ENCODE results near the gene C1QTNF2.
A peak's percentile ranks its signal among the peaks of the same experiment; 100 is the strongest.

The C1QTNF2 gene, protein sequence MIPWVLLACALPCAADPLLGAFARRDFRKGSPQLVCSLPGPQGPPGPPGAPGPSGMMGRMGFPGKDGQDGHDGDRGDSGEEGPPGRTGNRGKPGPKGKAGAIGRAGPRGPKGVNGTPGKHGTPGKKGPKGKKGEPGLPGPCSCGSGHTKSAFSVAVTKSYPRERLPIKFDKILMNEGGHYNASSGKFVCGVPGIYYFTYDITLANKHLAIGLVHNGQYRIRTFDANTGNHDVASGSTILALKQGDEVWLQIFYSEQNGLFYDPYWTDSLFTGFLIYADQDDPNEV
- total RNA-seq = 0 reads per million in 3 experiments

DNA sequence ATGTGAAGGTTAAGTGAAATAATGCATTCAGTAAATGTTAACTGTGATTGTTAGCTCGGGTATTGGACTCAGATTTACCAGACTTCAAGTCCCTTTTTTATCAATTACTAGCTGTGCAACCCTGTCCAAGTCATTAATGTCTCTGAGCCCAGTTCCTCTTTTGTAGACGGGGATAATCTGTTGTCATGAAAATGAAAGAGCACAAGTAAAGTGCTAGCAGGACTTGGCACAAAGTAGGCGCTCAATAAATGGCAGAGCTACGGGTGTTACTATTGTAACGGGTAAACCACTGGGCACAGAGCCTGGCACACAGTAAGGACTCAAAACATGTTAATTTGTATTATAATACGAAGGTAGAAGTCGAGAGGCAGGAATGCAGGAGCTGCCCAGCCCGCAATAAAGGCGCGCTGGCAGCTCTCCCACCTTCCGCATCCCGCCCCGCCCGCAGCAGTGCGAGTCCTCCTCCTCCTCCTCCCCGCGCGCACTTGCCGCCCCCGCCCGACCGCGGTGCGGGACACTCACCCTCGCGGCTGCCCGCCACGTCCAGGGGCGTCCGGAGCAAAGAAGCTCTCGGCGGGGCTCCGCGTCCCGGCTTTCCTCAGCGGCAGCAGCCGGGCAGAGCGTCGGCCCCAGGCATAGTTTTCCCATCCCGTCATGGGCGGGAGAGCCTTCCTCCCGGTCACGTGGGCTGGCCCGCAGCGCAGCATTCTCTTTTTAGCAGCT, at the start of gene C1QTNF2:
TSS of gene C1QTNF2 (minus strand) at position 637 of the 723 bp plus-strand sequence. CDS start 15,615 bp downstream, outside the sequence.
- DNase-seq = no peak

DNA sequence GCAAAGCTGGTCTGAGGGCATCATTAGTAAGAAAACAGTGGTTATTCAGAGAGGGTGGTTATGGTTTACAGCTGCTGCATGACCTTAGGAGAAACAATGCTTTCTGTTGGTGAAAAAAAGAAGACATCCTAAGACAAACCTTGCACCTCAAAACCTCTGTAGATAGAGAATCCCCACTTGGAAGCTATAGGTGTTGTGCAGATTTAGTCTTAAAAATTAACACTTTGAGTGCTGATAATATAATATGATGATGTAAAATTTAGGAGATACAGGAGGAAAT, 49.8 kb upstream of the C1QTNF2 start:
- no peak for DNase-seq

DNA sequence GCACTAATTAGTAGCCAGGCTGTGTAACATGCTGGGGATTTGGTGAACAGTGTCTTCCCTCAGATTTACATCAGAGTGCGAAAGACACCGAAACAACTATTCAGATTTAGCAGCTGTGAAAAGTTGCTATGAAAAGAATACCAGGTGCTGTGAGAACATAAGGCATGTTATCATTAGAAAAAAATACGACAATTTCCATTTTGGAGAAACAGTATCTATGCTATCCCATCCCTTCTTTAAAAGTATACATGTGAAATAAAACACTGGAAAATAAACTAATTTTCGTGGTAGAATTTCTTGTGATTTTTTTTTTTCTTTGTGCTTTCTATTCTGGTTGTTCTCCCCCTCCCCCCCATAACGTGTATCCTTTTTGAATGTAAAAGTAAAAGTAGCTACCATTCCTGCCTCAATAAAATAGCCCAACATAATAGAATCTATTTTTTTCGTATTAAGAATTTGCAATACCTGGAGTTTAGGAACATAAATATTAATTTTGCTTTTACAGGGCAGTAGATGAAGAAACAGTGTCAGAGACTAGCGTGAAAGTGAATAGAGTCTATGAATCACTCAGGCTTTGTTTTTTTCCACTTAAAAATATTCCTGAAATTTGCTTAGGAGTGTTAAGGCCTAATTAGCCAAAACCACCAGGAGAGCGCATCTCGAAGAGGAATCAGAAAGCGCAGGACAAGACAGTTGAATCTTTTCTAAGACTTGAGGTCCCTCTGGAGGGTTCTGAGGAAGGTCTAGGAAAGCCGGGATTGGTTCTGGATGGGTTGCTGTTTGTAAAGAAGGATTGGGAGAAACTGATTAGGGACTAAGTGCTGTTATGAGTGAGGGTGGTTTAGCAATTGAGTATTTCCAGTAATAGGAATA, 49.3 kb upstream of the C1QTNF2 start:
- DNase-seq = no peak

DNA sequence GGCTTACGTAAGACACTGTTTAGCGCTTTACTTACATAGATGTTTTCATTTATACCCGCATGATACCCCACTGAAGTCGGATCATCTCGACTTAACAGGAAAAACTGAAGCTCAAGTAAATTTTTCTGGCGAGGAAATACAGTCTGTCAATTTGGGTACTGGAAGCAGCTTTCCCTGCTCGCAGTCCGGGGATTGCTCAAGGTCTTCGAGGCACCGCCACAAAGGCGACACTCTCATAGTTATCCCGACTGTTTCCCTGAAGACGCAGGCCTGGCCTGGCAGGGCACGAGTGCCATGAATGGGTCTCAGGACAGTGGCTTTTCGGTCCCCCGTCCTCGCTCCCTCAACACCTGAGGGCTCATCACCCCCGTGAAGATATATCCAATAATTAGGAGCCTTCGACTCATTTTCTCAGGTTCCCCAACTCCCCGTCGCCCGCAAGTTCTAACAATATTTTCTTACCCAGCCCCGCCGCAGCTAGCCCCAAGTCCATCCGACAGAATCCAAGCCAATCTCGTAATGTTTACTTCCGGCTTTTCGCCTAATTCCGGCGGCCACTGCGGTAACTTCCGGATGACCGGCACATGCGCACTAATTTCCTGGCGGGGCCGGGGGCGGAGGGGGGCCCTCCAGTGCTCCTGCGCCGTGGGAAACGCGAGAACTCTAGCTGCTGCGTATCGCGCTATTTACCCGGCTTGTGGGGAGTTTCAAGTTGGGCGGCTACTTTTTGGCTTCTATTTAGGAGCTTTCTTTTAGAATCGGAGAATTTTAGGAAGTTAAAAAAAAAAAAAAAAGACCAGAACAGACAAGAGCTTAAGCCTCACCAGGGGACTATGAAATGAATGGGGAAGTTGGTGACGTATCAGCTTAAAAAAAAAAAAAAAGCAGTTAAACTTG, 48.4 kb upstream of the C1QTNF2 start, which contains the start of gene SLU7:
TSS of gene SLU7 (minus strand) at position 521 of the 897 bp plus-strand sequence. CDS start 3,787 bp downstream, outside the sequence.
- peak; percentile 90 for DNase-seq

DNA sequence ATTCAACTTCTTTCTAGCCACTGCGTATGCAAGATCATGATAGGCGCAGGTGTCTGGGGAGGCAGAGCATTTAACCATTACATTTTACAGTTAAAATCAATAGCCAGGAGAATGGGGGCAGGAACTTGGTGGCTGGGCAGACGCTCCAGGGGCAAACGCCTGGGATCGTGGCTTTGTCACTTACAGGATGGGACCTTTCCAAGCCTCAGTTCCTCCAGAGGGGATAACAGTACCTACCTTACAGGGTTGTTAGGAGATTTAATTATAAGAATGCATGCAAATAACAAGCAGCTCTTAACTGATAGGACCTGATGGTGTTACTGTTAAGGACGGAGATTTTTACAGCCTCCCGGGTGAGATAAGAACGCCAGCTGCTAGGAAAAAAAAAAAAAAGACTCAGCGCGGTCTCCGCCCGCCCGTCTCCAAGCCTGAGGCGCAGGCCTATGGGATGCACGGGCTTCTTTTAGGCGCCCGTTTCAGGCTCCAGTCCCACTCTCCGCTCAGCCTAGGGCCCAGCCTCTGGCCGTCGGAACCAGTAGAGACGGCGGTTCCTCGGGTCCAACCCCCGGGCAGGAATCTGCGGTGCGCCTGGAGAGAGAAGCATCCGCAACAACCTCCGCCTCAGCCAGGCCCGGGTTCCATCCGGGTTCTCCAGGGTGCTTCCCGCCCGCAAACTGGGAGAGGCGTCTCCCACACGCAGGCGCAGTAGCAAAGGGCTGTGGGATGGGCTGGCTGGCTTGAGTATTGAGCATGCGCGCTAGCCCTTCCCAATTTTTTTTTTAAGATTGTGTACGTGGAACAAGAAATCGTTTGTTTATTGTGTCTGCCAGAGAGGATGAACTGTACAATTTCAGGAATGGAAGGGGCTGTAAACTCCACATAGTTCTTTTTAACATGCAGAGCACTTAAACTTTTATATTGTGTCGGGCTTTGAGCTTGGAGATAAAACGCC, 29.3 kb upstream of the C1QTNF2 start, which contains the start of gene FAM200C:
TSS of gene FAM200C (minus strand) at position 653 of the 952 bp plus-strand sequence. CDS start 4,564 bp downstream, outside the sequence.
- DNase-seq = peak; percentile 59

DNA sequence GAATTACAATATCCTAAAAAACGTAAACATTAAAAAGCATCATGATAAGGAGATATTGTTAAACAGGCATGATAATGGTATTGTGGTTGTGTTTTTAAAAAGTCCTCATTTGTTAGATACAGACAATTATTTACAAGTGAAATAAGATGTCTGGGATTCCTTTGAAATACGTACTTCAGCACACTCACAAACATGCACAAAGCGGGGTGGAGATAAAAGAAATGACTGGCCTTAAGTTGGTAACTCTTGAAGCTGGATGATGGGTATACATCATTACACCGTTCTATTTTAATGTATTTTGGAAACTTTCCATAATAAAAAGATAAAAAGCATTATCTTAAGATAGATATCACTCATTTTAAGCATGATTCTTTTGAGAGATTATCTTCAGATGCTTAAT, 28.4 kb upstream of the C1QTNF2 start:
- no peak for DNase-seq

DNA sequence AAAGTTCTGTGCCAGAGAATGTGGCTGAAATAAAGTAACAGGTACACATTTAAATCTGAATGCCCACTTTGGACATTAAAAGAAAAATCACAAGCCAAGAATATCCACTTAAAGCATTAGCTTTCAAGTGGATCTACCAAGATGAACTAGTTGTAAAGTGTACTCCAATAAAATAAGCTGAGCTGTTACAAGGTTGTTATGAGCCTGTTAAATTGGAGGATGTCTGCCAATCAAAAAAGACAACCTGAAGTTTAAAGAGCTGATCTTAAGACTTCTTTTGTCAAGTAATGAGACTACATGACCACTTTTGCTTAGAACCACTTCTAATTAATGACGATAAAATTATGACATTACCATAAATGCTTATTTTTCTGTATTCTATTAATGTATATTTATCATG, 27.1 kb upstream of the C1QTNF2 start:
- DNase-seq = no peak

DNA sequence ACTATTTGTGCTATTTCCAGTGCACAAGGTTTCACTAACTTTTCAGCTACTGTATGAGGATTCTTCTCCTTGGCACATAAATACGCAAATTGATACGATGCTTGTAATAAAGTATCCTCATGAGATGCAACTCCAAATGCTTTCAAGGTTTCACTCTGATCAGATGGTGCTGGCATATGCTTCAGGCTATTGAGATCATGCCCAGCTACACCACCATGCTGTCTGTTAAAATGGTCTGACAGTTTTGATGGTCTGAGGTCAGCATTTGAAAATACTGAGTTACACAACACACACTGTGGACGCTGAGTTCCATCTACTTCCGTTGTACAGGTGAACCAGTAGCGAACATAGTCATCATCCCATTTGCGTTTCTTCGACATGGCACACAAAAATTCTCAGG, 24.7 kb upstream of the C1QTNF2 start:
- DNase-seq = no peak

- peak; percentile 5 for DNase-seq
Observed at GRCh38 chr5:160390787-160391696, 20.6 kb upstream of the C1QTNF2 start.

DNA sequence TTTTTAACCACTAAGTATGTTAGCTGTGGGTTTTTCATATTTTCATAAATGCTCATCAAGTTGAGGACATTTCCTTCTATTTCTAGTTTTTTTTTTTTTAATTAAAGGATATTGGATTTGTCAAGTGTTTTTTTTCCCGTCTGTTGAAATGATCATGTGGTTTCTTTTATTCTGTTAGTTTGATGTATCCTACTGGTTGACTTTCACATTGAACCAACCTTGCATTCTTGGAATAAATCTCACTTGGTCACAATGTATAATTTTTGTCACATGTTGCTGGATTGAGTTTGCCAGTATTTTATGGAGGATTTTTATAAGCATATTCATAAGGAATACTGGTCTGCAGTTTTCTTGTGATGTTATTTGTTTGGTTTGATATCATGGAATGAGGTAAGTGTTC, 17.0 kb upstream of the C1QTNF2 start:
- DNase-seq = no peak

- no peak for DNase-seq
Observed at GRCh38 chr5:160385496-160385895, 15.1 kb upstream of the C1QTNF2 start.

- DNase-seq = no peak
Observed at GRCh38 chr5:160384681-160385080, 14.3 kb upstream of the C1QTNF2 start.

GRCh38 chr5:160382346-160382745, 11.9 kb upstream of the C1QTNF2 start:
- no peak for DNase-seq

DNA sequence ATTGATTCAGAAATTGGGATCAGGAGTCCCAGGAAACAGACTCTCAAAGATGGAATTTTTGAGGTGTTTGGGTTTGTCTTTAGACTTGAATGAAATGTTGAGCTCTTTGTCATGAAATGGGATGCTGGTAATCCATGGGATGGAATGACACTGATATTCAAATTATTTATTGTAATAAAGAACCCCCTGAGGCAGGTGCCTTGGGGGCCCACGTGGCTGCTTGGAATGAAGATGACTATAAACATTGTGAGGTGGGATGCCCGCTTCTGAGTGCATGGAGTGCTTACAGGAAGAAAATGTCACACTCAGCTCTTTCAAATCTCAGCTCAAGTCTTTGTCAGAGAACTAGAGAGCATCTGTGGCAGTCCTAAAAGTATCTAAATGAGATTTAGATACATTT, 9.6 kb upstream of the C1QTNF2 start:
- no peak for DNase-seq

- no peak for DNase-seq
Observed at GRCh38 chr5:160379511-160379910, 9.1 kb upstream of the C1QTNF2 start.

DNA sequence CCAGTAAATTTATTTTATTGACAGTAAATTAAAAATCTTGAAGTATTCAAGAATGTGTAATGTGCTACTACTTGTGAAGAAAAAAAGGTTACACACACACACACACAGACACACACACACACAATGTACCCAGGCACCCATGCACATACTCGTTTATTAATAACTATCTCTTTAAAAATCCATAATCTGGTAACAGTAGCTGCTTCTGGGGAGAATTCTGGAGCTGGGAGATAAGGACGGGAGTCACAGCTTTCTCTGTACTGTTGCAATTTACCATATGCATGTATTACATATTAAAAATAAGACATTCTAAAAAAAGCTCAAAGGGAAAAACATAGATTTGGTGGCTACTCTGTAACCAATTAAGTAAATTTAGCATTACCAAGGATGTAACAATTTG, 7.9 kb upstream of the C1QTNF2 start:
- no peak for DNase-seq

DNA sequence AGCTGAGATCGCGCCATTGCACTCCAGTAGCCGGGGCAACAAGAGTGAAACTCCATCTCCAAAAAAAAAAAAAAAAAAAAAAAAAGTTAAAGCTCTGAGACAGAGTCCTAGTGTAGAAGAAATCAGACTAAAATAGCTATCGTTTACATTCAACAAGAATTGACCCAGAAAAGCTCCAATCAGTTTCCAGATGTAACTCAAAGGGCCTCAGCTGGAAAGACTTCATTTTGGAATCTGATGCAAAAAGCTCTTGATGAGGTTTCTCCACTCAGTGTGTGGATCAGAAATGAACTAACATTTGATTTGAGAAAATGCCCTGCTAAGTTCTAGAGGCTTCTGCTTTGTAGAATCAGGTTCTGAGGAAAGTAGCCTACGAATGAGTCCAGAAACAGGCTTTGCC, 7.2 kb upstream of the C1QTNF2 start:
- DNase-seq = no peak

- DNase-seq = no peak
Observed at GRCh38 chr5:160376416-160376815, 6.0 kb upstream of the C1QTNF2 start.

DNA sequence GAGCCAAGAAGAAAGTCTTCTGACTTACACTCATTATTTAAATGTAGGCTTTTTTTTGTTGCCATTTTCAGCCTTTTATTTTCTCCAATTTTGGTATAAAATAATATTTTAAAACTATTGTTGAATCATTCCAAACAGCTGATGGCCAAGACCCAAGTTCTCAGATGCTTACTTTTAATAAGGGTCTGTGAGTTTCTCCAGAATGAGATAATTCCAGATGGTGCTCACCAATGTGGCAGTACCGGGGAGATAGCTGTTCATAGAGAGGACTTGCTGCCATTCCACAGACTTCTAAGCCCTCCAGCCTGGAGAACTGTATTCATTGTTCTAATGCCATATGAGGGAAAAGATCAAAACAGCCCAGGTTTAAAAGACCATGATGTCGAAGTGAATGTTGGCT, 5.3 kb upstream of the C1QTNF2 start:
- DNase-seq = no peak

DNA sequence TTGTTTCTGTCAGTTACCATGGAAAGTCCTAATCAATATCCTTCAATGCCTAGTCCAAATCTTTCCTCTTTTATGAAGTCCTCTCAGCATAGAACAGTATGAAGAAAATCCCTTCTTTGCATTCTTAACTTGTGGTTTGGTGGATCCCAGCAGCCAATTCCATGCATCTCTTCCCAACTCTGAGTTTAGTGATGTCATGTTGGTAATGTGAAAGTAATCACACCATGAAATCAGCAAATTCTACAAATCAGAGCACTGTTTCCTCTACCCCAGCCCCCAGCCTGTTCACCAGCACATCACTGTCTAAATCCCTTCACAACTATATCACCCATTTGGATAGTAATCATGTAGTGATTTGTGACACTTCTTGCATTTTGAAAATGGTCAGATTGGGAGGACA, 4.7 kb upstream of the C1QTNF2 start:
- no peak for DNase-seq

All from central memory CD4-positive, alpha-beta T cell (primary cell).